Right lung (tissue), 5 donors: ENCODE results near the gene ZNF28. TPM values are rescaled to one million over a fixed set of nuclear protein-coding genes. Genes with fewer than 3 reads are reported as not detected.
A peak's percentile ranks its signal among the peaks of the same experiment; 100 is the strongest.
"Not testable (repeated sequence)": the region's sequence is repeated elsewhere in the genome, so short reads cannot be mapped to it uniquely, and the experiment has no call there.

Experiments
- DNase-seq, 2 donors: peaks; one replicate each; pipeline ENCODE4 v3.0.0-alpha.2; 2013
- polyA plus RNA-seq, 5 donors: library from polyadenylated mRNA; unstranded; fragments of 120-200 nt; gene quantifications; one replicate each; pipeline versions ENCODE4 v1.2.1 to v1.2.3, GENCODE V29; 2013; ENCODE audit warnings: inconsistent platforms in 1 of 5, low replicate concordance in 1 of 5; ENCODE audit not compliant: insufficient read length in 5 of 5, insufficient read depth in 1 of 5

The ZNF28 gene
- polyA plus RNA-seq, 5 donors, result 10.8 to 17.4 (median 16.6) TPM

DNA sequence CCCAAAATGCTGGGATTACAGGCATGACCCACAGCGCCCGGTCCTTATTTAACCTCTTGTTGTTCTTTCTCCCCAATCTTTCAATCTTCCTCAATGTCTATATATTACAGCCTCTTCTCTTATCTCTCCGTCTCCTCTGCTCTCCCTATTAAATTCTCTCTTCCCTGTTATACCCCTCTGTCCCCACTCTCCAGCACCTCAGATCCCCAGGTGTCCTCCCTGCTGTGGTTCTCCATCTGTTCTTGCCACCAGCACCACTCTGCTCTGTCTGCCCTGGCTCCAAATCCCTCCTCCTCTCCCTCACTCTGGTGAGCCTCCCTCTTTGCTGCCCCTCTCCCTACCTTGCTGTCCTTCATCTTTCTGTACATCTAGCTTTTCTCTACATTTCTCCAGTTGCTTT is 35.9 kb downstream of the ZNF28 start:
- DNase-seq, result no peak

DNA sequence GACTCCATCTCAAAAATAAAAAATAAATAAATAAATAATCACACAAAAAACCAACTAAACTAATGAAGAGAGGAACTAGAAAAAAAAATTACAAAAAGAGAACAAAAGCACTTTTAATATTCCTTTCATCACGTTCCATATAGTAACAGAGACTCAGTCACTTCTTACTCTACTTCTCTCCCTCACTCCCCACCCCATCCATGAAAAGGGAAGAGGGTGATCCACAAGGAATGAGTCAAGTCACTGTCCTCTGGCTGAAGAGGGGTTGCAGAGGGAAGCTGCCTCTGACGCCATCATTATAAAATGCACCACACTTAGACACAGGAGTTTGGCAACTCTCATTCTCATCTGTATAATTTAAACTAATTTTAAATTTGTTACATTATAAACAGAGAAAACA is 38.6 kb downstream of the ZNF28 start:
- not testable (repeated sequence) for DNase-seq

DNA sequence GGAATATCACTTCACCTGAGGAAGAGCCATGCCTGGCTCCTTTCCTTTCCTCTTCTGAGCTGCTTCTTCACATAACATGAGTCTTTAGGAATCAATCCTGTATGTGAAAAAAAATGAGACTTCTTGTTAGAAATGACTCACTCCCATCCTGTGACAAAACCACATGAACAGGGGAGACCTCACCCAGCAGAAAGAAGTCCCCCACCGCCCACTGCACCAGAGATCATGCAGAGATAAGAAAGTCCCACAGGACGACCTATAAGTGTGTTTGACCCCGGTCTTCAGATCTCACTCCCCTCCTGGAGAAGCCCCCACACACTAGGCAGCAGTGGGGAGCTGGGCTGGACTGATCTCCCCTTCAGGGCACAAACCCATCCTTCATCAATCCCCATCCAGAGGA is 42.6 kb downstream of the ZNF28 start:
- no peak for DNase-seq

DNA sequence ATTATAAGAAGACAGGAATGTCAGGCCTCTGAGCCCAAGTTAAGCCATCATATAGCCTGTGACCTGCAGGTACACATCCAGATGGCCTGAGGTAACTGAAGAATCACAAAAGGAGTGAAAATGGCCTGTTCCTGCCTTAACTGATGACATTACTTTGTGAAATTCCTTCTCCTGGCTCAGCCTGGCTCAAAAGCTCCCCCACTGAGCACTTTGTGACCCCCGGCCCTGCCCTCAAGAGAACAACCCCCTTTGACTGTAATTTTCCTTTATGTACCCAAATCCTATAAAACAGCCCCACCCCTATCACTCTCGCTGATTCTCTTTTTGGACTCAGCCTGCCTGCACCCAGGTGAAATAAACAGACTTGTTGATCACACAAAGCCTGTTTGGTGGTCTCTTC is 65.0 kb downstream of the ZNF28 start:
- DNase-seq, result not testable (repeated sequence)

DNA sequence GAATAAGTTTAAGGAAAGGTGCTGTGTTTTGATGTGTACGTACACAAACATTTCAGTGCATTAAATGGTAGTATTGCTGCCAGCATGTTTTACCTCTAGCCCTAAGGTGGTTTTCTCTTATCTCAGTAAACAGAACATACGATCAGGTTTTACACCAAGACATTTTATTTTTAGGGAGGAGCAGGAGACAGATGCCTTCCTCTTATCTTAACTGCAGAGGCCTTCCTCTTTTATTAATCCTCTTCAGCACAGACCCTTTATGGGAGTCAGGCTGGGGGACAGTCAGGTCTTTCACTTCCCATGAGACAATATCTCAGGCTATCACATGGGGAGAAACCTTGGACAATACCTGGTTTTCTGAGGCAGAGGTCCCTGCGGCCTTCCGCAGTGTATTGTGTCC is 71.7 kb downstream of the ZNF28 start:
- DNase-seq, result no peak

DNA sequence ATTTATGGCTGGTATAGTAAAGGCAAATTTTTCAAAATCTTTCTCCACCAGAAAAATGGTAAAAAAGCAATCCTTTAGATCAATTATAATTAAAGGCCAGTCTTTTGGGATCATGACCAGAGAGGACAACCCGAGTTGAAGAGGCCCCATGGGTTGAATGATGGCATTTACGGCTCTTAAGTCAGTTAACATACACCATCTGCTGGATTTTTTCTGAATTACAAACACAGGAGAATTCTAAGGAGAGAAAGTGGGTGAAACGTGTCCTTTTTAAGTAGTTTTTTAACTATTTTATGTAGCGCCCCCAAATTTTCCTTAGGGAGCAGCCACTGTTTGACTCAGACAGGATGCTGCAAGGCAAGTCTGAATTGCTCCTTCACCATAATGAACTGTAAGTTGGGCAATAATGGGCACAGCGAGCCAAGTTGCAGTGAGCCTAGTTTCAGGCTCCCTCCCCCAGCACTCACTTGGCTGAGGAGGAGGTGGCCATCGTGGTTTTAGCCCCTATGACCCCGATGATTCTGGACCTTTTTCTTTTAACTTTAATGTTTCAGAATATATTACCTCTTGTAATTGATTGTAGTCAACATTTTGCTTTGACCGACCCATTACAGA is 73.0 kb downstream of the ZNF28 start:
- peak; percentile 19 to 30 for DNase-seq

Other genes with a start within 250 kb of the ZNF28 start
- 100 to 1,000 TPM in 3 of 5 donors, 10 to 100 TPM in 2; 67.8 to 189 (median 128) TPM for gene ZNF83, start 183.3 kb downstream of the ZNF28 start, polyA plus RNA-seq
- gene ZNF611, start 86.6 kb downstream of the ZNF28 start, polyA plus RNA-seq, result 10 to 100 TPM in 4 of 5 donors, 1 to 10 TPM in 1; 9.6 to 17.2 (median 15.2) TPM
- gene ZNF600, start 34.8 kb downstream of the ZNF28 start, polyA plus RNA-seq, result 10 to 100 TPM in 1 of 5 donors, 1 to 10 TPM in 4; 6.4 to 11.7 (median 7.7) TPM
- gene ZNF468, start 36.0 kb upstream of the ZNF28 start, polyA plus RNA-seq, result 10 to 100 TPM; 26.4 to 39.5 (median 32.1) TPM
- 10 to 100 TPM; 21.8 to 35.2 (median 29.9) TPM for gene ZNF320, start 76.0 kb upstream of the ZNF28 start, polyA plus RNA-seq
- 10 to 100 TPM in 4 of 5 donors, 1 to 10 TPM in 1; 10.0 to 15.1 (median 13.5) TPM for gene ZNF888, start 101.8 kb upstream of the ZNF28 start, polyA plus RNA-seq
- gene ZNF816, start 141.2 kb upstream of the ZNF28 start, polyA plus RNA-seq, result 10 to 100 TPM; 12.0 to 21.6 (median 18.9) TPM
- gene ERVV-1, start 192.3 kb upstream of the ZNF28 start, polyA plus RNA-seq, result under 1 TPM in 1 of 5 donors, not detected in 4; 0.06 TPM
- gene ERVV-2, start 223.1 kb upstream of the ZNF28 start, polyA plus RNA-seq, result under 1 TPM in 1 of 5 donors, not detected in 4; 0.08 TPM